ENCODE measurements around the gene UHRF2.
A peak's percentile ranks its signal among the peaks of the same experiment; 100 is the strongest.

UHRF2 gene

DNA sequence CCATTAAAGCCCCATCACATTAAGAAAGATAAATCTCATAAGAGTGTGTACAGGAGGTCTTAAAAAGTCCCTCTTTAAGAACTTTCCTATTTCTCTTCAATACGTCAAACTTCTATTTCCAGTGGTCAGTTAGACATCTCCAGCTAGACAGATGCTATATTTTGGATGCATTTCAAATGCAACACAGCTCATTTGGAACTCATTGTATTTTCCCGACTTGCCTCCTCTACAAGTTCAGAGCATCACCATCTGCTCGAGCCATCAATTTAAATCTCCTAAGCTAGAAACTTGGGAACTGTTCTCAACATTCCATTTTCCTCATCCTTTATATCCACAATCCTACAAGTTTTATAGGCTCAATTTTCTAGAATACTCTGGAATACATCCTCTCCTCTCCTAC lies 3.2 kb upstream of the UHRF2 start:
- Histone ChIP-seq H3K9ac (ENCODE audit: low read depth, low read length) (no peak overlapping the region), H3K27ac (ENCODE audit: low read length) (no peak overlapping the region), H3K4me3 (ENCODE audit: low read length) (no peak overlapping the region), H3K27me3 (ENCODE audit: insufficient read depth, low read length) (peaks cover 24% of the 10 kb centered on the region), H3K36me3 (ENCODE audit: insufficient read depth, low read depth, low read length) (no peaks in the 10 kb centered on the region), H3K9me3 (ENCODE audit: insufficient read depth, low read depth, low read length) (no peaks in the 10 kb centered on the region), H3K4me1 (ENCODE audit: insufficient read depth, low read length) (peaks cover 4% of the 10 kb centered on the region; the same call in 1 of the 2 replicates)

DNA sequence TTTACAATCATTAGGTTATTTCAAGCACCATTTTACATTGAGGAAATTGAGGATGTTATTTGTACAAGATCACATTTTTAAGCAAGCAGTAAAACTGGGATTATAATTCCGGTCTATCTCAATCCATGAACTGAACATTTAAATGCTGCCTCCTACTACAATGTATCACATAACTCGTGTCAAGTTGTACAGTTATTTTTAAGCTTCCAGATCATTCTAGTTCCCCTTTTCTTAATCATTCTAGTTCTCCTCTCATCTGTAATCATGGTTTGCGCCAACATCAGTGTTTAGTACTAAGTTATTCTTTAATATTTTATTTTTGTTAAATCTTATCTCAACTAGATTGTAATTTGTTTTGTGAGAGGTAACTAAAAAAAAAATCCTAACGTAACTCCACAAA lies 2.4 kb upstream of the UHRF2 start:
- no peaks in the 10 kb centered on the region for H3K36me3 ChIP-seq (ENCODE audit: insufficient read depth, low read depth, low read length)
- H3K4me1 ChIP-seq (ENCODE audit: insufficient read depth, low read length), result peaks cover 10% of the 10 kb centered on the region; the same call in 1 of the 2 replicates
- no peak overlapping the region for H3K4me3 ChIP-seq (ENCODE audit: low read length)
- H3K27ac ChIP-seq (ENCODE audit: low read length), result no peak overlapping the region
- H3K9ac ChIP-seq (ENCODE audit: low read depth, low read length), result no peak overlapping the region
- H3K27me3 ChIP-seq (ENCODE audit: insufficient read depth, low read length), result peaks cover 27% of the 10 kb centered on the region
- H3K9me3 ChIP-seq (ENCODE audit: insufficient read depth, low read depth, low read length), result no peaks in the 10 kb centered on the region

DNA sequence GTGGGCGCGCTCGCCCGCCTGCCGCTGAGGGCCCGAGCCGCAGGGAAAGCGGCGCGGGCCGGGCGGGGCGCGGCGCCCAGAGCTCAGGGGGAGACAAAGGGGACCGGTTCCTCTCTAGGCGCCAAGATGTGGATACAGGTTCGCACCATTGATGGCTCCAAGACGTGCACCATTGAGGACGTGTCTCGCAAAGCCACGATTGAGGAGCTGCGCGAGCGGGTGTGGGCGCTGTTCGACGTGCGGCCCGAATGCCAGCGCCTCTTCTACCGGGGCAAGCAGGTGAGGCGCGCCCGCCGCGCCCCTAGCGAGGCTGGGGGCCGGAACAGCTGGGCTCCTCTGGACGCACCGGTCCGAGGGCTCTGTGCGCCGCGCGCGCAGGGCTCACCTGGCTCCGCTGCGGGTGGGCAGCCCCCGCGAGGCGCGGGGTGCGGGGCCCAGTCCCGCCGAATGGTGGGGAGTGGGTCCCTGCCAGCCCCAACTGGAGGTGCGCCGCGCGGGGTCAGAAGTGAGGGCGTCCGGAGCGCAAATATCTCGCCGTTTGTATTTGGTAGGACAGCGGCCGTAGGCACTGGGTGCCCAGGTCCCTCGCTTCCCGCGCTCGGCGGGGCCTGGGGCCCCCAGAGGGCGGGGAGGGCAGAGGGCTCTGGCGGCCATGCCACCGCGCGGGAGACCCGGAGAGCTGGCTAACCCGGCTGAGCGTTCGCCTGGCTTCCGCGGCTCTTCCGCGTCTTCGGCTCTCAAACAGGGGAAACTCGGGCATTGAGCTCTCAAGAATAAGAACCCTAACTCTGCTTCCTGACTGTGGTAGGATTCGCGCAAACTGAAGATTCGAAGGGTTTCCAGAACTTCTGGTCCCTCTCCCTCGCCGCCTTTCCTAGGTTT lies 607 bp downstream of the UHRF2 start:
- H3K27ac ChIP-seq (ENCODE audit: low read length), result peak overlapping the region; percentile 48
- peaks cover 10% of the 10 kb centered on the region; the same call in 1 of the 2 replicates for H3K4me1 ChIP-seq (ENCODE audit: insufficient read depth, low read length)
- H3K9ac ChIP-seq (ENCODE audit: low read depth, low read length), result peak overlapping the region; percentile 95
- H3K36me3 ChIP-seq (ENCODE audit: insufficient read depth, low read depth, low read length), result no peaks in the 10 kb centered on the region
- peaks cover 27% of the 10 kb centered on the region for H3K27me3 ChIP-seq (ENCODE audit: insufficient read depth, low read length)
- H3K4me3 ChIP-seq (ENCODE audit: low read length), result peak overlapping the region; percentile 91
- no peaks in the 10 kb centered on the region for H3K9me3 ChIP-seq (ENCODE audit: insufficient read depth, low read depth, low read length)

DNA sequence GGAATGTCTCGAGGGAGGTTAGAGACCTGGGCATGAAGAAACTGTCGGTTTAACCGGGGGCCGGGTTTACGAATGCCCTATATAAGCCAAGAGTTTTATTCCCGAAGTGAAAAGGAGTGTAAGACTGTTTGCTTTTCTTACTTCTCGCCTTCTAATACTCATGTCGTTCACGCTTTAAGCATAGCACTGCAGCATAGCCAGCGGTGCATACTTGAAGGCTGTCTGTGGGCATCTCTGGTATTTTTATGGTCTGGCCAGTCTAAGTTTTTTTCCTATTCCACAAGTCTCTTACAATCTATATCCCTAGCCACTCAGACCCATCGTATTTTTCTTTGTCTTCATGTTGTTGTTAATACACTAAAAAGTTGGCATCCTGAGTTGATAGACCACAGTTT lies 1.2 kb downstream of the UHRF2 start:
- Histone ChIP-seq H3K4me1 (ENCODE audit: insufficient read depth, low read length) (peaks cover 12% of the 10 kb centered on the region; the same call in 1 of the 2 replicates), H3K27ac (ENCODE audit: low read length) (no peak overlapping the region), H3K4me3 (ENCODE audit: low read length) (peak overlapping the region; percentile 91), H3K36me3 (ENCODE audit: insufficient read depth, low read depth, low read length) (no peaks in the 10 kb centered on the region), H3K9me3 (ENCODE audit: insufficient read depth, low read depth, low read length) (no peaks in the 10 kb centered on the region), H3K9ac (ENCODE audit: low read depth, low read length) (peak overlapping the region; percentile 95), H3K27me3 (ENCODE audit: insufficient read depth, low read length) (peaks cover 25% of the 10 kb centered on the region)

DNA sequence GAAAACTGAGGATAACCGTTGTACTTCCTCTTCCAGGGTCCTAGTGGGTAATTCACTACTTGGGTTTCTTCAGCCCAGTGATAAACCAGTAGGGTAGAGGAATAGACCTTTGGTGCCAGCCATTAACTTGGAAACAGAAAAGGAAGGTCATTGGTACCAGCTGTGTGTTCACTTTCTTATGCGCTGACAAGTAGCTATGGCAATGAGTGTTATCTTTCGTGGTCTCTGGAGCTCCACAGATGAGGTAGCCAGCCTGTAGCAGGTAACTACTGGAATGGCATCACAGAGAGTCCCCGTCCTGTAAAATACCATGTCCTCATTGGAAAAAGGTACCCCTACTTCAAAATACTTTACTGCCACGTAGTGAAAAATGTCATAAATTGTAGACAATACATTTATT lies 2.3 kb downstream of the UHRF2 start:
- Histone ChIP-seq H3K27ac (ENCODE audit: low read length) (no peak overlapping the region), H3K9ac (ENCODE audit: low read depth, low read length) (peak overlapping the region; percentile 95; the same call in 1 of the 2 replicates), H3K9me3 (ENCODE audit: insufficient read depth, low read depth, low read length) (no peaks in the 10 kb centered on the region), H3K27me3 (ENCODE audit: insufficient read depth, low read length) (peaks cover 17% of the 10 kb centered on the region), H3K4me3 (ENCODE audit: low read length) (peak overlapping the region; percentile 91), H3K36me3 (ENCODE audit: insufficient read depth, low read depth, low read length) (no peaks in the 10 kb centered on the region), H3K4me1 (ENCODE audit: insufficient read depth, low read length) (peaks cover 12% of the 10 kb centered on the region; the same call in 1 of the 2 replicates)

DNA sequence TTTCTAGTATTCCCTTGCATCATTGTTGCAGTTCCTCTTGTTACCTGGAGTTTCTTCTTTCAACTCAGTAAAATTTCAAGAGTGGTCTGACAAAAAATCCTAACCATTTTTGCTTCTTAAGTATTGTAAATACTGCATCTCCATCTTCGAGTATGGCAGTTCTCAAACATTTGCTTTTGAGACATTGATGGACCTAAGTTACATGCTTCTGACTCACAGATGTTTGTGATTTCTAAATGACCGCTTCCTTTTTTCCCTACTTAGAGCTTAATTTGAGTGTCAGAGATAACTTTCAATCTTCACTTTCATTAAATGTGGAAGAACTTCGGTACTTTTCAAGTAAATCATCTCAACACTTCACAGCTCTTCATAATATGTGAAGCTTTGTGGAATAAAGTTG lies 4.2 kb downstream of the UHRF2 start:
- no peak overlapping the region for H3K27ac ChIP-seq (ENCODE audit: low read length)
- H3K27me3 ChIP-seq (ENCODE audit: insufficient read depth, low read length), result peaks cover 13% of the 10 kb centered on the region
- no peaks in the 10 kb centered on the region for H3K9me3 ChIP-seq (ENCODE audit: insufficient read depth, low read depth, low read length)
- no peak overlapping the region for H3K4me3 ChIP-seq (ENCODE audit: low read length)
- peaks cover 12% of the 10 kb centered on the region; the same call in 1 of the 2 replicates for H3K4me1 ChIP-seq (ENCODE audit: insufficient read depth, low read length)
- H3K36me3 ChIP-seq (ENCODE audit: insufficient read depth, low read depth, low read length), result peaks cover 15% of the 10 kb centered on the region
- no peak overlapping the region for H3K9ac ChIP-seq (ENCODE audit: low read depth, low read length)

DNA sequence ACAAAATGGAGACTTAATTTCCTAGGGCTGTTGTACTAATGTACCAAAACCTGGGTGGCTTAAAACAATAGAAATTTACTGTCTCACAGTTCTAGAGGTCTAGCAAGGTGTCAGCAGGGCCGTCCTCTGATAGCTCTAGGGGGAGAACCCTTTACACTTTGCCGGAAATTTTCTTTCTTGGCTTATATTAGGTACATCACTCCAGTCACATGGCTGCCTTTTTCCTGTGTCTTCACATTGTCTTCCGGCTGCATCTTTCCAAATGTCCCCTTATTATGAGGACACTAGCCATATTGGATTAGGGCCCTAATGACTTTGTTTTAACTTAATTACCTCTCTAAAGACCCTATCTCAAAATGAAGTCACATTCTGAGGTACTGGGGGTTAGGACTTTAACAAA lies 5.8 kb downstream of the UHRF2 start:
- Histone ChIP-seq H3K27me3 (ENCODE audit: insufficient read depth, low read length) (peaks cover 13% of the 10 kb centered on the region), H3K9me3 (ENCODE audit: insufficient read depth, low read depth, low read length) (no peaks in the 10 kb centered on the region), H3K27ac (ENCODE audit: low read length) (no peak overlapping the region), H3K4me1 (ENCODE audit: insufficient read depth, low read length) (peaks cover 12% of the 10 kb centered on the region; the same call in 1 of the 2 replicates), H3K9ac (ENCODE audit: low read depth, low read length) (no peak overlapping the region), H3K4me3 (ENCODE audit: low read length) (no peak overlapping the region), H3K36me3 (ENCODE audit: insufficient read depth, low read depth, low read length) (peaks cover 27% of the 10 kb centered on the region)

DNA sequence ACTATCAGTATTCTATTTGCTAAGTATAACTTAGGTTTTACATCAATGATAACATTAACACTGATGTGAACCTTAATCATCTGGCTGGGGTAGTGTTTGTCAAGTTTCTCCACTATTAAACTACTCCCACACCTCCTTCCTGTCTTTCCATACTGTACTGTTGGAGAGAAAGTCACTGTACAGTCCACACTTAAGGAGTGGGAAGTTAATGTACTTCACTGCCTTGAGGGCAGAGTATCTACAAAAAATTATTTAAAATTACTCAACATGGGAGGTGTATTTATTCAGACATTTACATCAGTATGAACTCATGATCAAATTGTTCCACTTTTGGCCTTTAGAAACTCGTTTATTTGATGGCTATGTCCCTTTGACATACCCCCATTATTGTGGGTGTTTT lies 11.9 kb downstream of the UHRF2 start:
- Histone ChIP-seq H3K4me1 (ENCODE audit: insufficient read depth, low read length) (no peaks in the 10 kb centered on the region; the same call in 1 of the 2 replicates), H3K36me3 (ENCODE audit: insufficient read depth, low read depth, low read length) (peaks cover 56% of the 10 kb centered on the region), H3K9ac (ENCODE audit: low read depth, low read length) (no peak overlapping the region), H3K9me3 (ENCODE audit: insufficient read depth, low read depth, low read length) (no peaks in the 10 kb centered on the region), H3K27ac (ENCODE audit: low read length) (no peak overlapping the region), H3K4me3 (ENCODE audit: low read length) (no peak overlapping the region), H3K27me3 (ENCODE audit: insufficient read depth, low read length) (no peaks in the 10 kb centered on the region)

DNA sequence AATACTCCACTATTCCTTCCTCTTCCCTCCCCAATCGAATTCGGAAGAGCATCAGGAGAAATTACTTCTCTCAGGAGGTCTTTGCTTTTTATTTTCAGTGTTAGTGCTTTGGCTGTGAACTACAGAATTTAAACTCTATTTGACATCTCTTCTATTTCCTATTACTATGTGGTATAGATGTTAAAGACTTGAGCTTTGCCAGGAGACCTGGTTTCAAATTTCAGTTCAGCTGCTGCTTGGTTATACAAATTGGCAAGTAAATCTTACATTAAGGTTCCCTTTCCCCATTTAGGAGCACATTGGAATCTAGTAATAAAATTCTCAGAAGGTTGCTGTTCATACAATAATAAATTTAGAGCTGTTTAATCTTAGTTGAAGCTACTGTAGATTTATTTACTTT lies 13.1 kb downstream of the UHRF2 start:
- Histone ChIP-seq H3K27me3 (ENCODE audit: insufficient read depth, low read length) (no peaks in the 10 kb centered on the region), H3K27ac (ENCODE audit: low read length) (no peak overlapping the region), H3K36me3 (ENCODE audit: insufficient read depth, low read depth, low read length) (peaks cover 52% of the 10 kb centered on the region), H3K4me1 (ENCODE audit: insufficient read depth, low read length) (no peaks in the 10 kb centered on the region; the same call in 1 of the 2 replicates), H3K4me3 (ENCODE audit: low read length) (no peak overlapping the region), H3K9me3 (ENCODE audit: insufficient read depth, low read depth, low read length) (no peaks in the 10 kb centered on the region), H3K9ac (ENCODE audit: low read depth, low read length) (no peak overlapping the region)

DNA sequence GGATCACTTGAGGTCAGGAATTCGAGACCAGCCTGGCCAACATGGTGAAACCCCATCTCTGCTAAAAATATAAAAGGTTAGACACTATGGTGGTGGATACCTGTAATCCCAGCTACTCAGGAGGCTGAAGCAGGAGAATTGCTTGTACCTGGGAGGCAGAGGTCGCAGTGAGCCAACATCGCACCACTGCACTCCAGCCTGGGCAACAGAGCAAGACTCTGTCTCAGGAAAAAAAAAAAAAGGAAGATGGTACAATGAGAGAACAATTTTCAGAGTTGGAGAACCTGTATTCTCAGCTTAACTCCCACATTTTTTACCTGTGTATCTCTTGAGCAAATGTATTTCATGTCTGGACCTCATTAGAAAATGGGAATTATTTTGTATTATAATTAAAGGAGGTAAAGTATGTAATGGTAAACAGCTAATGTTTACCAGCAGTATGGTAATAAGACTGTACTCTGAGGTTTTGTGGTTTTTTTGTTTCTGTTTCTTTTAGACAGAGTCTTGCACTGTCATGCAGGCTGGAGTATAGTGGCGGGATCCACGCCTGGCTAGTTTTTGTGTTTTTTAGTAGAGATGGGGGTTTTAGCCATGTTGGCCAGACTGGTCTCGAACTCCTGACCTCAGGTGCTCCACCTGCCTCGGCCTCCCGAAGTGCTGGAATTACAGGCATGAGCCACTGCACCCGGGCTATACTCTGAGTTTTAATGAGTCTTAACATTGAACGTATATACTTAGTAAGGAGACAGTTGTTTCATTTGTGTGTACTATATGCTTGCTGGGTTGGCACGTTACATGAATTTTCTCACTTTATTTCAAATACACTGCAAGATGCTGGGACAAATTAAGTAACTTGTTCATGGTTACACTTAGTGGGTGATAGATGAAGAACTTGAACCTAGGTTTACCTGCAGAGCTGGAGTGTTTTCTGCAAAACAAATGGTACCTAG lies 16.2 kb downstream of the UHRF2 start:
- no peak overlapping the region for H3K9ac ChIP-seq (ENCODE audit: low read depth, low read length)
- no peaks in the 10 kb centered on the region for H3K27me3 ChIP-seq (ENCODE audit: insufficient read depth, low read length)
- peaks cover 33% of the 10 kb centered on the region for H3K36me3 ChIP-seq (ENCODE audit: insufficient read depth, low read depth, low read length)
- H3K4me3 ChIP-seq (ENCODE audit: low read length), result no peak overlapping the region
- no peak overlapping the region for H3K27ac ChIP-seq (ENCODE audit: low read length)
- no peaks in the 10 kb centered on the region; the same call in 1 of the 2 replicates for H3K4me1 ChIP-seq (ENCODE audit: insufficient read depth, low read length)
- no peaks in the 10 kb centered on the region for H3K9me3 ChIP-seq (ENCODE audit: insufficient read depth, low read depth, low read length)

DNA sequence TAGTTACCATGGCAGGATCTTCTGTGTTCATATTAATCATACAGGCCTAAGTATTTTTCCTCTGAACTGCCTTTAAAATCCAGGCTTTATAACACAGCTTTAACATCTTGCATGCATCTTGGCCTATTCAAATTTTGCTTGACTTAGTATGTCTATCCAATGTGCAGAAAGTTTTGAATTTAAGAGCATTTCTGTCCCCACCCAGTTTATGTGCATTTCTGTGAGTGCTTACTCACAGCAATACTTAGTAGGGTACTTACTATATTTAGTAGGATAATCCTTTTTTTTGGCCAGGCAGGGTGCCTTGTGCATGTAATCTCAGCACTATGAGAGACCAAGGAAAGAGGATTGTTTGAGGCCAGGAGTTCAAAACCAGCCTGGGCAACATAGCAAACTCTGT lies 18.0 kb downstream of the UHRF2 start:
- peaks cover 29% of the 10 kb centered on the region for H3K36me3 ChIP-seq (ENCODE audit: insufficient read depth, low read depth, low read length)
- H3K27me3 ChIP-seq (ENCODE audit: insufficient read depth, low read length), result no peaks in the 10 kb centered on the region
- no peaks in the 10 kb centered on the region for H3K9me3 ChIP-seq (ENCODE audit: insufficient read depth, low read depth, low read length)
- H3K4me3 ChIP-seq (ENCODE audit: low read length), result no peak overlapping the region
- H3K9ac ChIP-seq (ENCODE audit: low read depth, low read length), result no peak overlapping the region
- no peaks in the 10 kb centered on the region; the same call in 1 of the 2 replicates for H3K4me1 ChIP-seq (ENCODE audit: insufficient read depth, low read length)
- H3K27ac ChIP-seq (ENCODE audit: low read length), result no peak overlapping the region

Data from iPS-20b (cell line).